Endothelial cell of umbilical vein (primary cell): ENCODE measurements around the gene AKR7A2. TPM values are rescaled to one million over a fixed set of nuclear protein-coding genes. Genes with fewer than 3 reads are reported as not detected.

Source experiments
- BruUV-seq: library from RNA; stranded (reverse); fragments of 400-500 nt; replicated peaks from 2 replicates; lab custom pipeline; 2021; lab: Mats Ljungman, UMichigan
- CTCF ChIA-PET: fragments of 300-600, 350-600 bp; sonication (Branson Sonifier 250); formaldehyde crosslinking; loops from one replicate; lab custom pipeline; 2021; ENCODE audit warnings: antibody characterized with exemption, inconsistent platforms; lab: Charles Lee
- POLR2A ChIA-PET: fragments of 300-600, 350-600 bp; sonication (Branson Sonifier 250); formaldehyde crosslinking; loops from one replicate; lab custom pipeline; 2021; ENCODE audit warnings: antibody characterized with exemption, inconsistent platforms; lab: Charles Lee
- DNase-seq: peaks from one replicate; pipeline ENCODE4 v3.0.0-alpha.2; 2011; ENCODE audit warnings: low read depth, low spot score
- FAIRE-seq: peaks from 2 replicates; lab custom pipeline; 2011; peaks lifted over from hg19 to GRCh38; lab: Jason Lieb, UNC
- H2AFZ ChIP-seq: 2 replicates; pipeline ENCODE4 v1.6.0; 2012; ENCODE audit warnings: low read depth, low read length, control low read depth, inconsistent platforms
- H3K27ac ChIP-seq: 2 replicates; pipeline ENCODE4 v1.5.1; 2011; ENCODE audit warnings: low read depth, mild to moderate bottlenecking, control low read depth, low read length, moderate library complexity; ENCODE audit not compliant: insufficient read depth
- H3K27me3 ChIP-seq, 2 experiments: 2 replicates each; pipeline versions ENCODE4 v1.6.0 to v1.6.1; 2011; ENCODE audit warnings: low read length in 2 of 2, mixed read lengths in 1 of 2; ENCODE audit not compliant: control insufficient read depth in 2 of 2, insufficient read depth in 2 of 2
- H3K36me3 ChIP-seq, 2 experiments: 2 replicates in 1 of 2; 3 replicates in 1 of 2; pipeline ENCODE4 v1.5.1; 2011; ENCODE audit warnings: low read length in 2 of 2, mild to moderate bottlenecking in 1 of 2, moderate library complexity in 1 of 2; ENCODE audit not compliant: control insufficient read depth in 2 of 2, insufficient read depth in 2 of 2; ENCODE audit errors: extremely low read depth in 1 of 2
- H3K4me1 ChIP-seq: 3 replicates; pipeline ENCODE4 v1.5.1; 2011; ENCODE audit warnings: mild to moderate bottlenecking, low read length; ENCODE audit not compliant: control insufficient read depth, insufficient read depth; ENCODE audit errors: extremely low read depth
- H3K4me2 ChIP-seq: 2 replicates; pipeline ENCODE4 v1.6.1; 2011; ENCODE audit warnings: low read length, control low read depth, mixed read lengths; ENCODE audit not compliant: insufficient read depth
- H3K4me3 ChIP-seq, 3 experiments: fragments of 200-600 bp in 1 of 3; sonication (generic), shearing (Covaris generic) in 1 of 3; replicated peaks in 1 of 3; 2 replicates each; pipeline ENCODE4 v1.5.1; 2011 to 2016; ENCODE audit warnings: control low read depth in 3 of 3, low read length in 3 of 3, mild to moderate bottlenecking in 2 of 3, inconsistent platforms in 1 of 3, low read depth in 1 of 3, moderate library complexity in 1 of 3; ENCODE audit not compliant: insufficient read depth in 1 of 3
- H3K79me2 ChIP-seq: 2 replicates; pipeline ENCODE4 v1.6.0; 2012; ENCODE audit warnings: low read length, inconsistent platforms; ENCODE audit not compliant: control insufficient read depth, insufficient read depth
- H3K9ac ChIP-seq: replicated peaks from 2 replicates; pipeline ENCODE3; 2011; ENCODE audit warnings: low read length, control low read depth; ENCODE audit not compliant: insufficient read depth; ENCODE audit errors: extremely low read depth
- H3K9me1 ChIP-seq: replicated peaks from 3 replicates; pipeline ENCODE4 v1.6.0; 2011; ENCODE audit warnings: mild to moderate bottlenecking, low read length; ENCODE audit not compliant: control insufficient read depth, insufficient read depth; ENCODE audit errors: extremely low read depth
- H3K9me3 ChIP-seq: replicated peaks from 2 replicates; pipeline ENCODE4 v1.5.1; 2012; ENCODE audit warnings: low read length, inconsistent platforms; ENCODE audit not compliant: control insufficient read depth, insufficient read depth
- H4K20me1 ChIP-seq: replicated peaks from 2 replicates; pipeline ENCODE3; 2011; ENCODE audit warnings: mild to moderate bottlenecking, low read length; ENCODE audit not compliant: control insufficient read depth, insufficient read depth; ENCODE audit errors: extremely low read depth
- EZH2 ChIP-seq: IDR thresholded peaks from 2 replicates; pipeline ENCODE4 v1.6.1; 2012; ENCODE audit warnings: borderline replicate concordance, low read depth, mild to moderate bottlenecking, moderate library complexity, low read length, inconsistent platforms; ENCODE audit not compliant: severe bottlenecking
- FOS ChIP-seq: IDR thresholded peaks from 2 replicates; pipeline ENCODE4 v1.6.1; 2011; ENCODE audit warnings: mild to moderate bottlenecking, low read length, moderate library complexity, borderline replicate concordance; ENCODE audit not compliant: insufficient read depth
- GATA2 ChIP-seq: IDR thresholded peaks from 2 replicates; pipeline ENCODE4 v1.7.0; 2011; ENCODE audit warnings: low read depth, mild to moderate bottlenecking, moderate library complexity, mixed read lengths, low read length; ENCODE audit not compliant: insufficient read length, insufficient read depth
- JUN ChIP-seq: IDR thresholded peaks from 2 replicates; pipeline ENCODE4 v1.6.1; 2011; ENCODE audit warnings: borderline replicate concordance, low read depth; ENCODE audit not compliant: insufficient read length, insufficient read depth
- MYC ChIP-seq: IDR thresholded peaks from one replicate; pipeline ENCODE4 v1.6.1; 2011; ENCODE audit warnings: mild to moderate bottlenecking, low read depth, low read length
- POLR2A ChIP-seq: IDR thresholded peaks from 2 replicates; pipeline ENCODE4 v1.6.1; 2012; ENCODE audit warnings: low read depth, mild to moderate bottlenecking, control low read depth, low read length
- POLR2AphosphoS5 ChIP-seq: IDR thresholded peaks from 2 replicates; pipeline ENCODE4 v1.6.1; 2012; ENCODE audit warnings: low read depth, mild to moderate bottlenecking, control low read depth, low read length, moderate library complexity; ENCODE audit not compliant: insufficient read depth
- dilution Hi-C: fragments of 300-500 bp; cut with MboI; formaldehyde crosslinking; loops from one replicate; pipeline ENCODE4 v1.15.0; 2019; ENCODE audit warnings: low sequenced_read_pairs; ENCODE audit not compliant: extremely low pct_ligation_motif_present
- intact Hi-C: fragments of 100-400 bp; cut with micrococcal nuclease; formaldehyde crosslinking; loops from one replicate; pipeline ENCODE4 v1.10.0; 2022
- polyA plus RNA-seq, 4 experiments: library from polyadenylated mRNA; depleted of rRNA in 3 of 4; stranded (reverse) in 3 of 4; unstranded in 1 of 4; fragments of >200 nt; gene quantifications; 2 replicates each; pipeline versions ENCODE4 v1.2.1 to v1.2.3, GENCODE V29; 2011 to 2012; ENCODE audit warnings: missing spikeins in 1 of 4
- total RNA-seq: library from RNA; stranded (reverse); gene quantifications from 2 replicates; pipeline ENCODE4 v1.2.3, GENCODE V29; 2021
- TF ChIP-seq, protein P1 (sequence below): IDR thresholded peaks from 2 replicates; pipeline ENCODE4 v1.6.1; 2011; ENCODE audit not compliant: insufficient read depth, insufficient read length
- TF ChIP-seq, protein P2 (sequence below), 2 donors: IDR thresholded peaks; 1 replicate in 1 of 2; 2 replicates in 1 of 2; pipeline ENCODE4 v1.5.1; 2011; ENCODE audit warnings: low read length in 2 of 2, mild to moderate bottlenecking in 2 of 2, moderate library complexity in 2 of 2, control low read depth in 1 of 2, inconsistent platforms in 1 of 2, low read depth in 1 of 2; ENCODE audit not compliant: insufficient read depth in 1 of 2; ENCODE audit errors: extremely low read depth in 1 of 2

The AKR7A2 gene
- total and polyA plus RNA-seq, 2 donors (not counting 3 experiments of a cell fraction or from before 2014, with no cell fraction given), result 48.0 to 70.7 TPM

DNA sequence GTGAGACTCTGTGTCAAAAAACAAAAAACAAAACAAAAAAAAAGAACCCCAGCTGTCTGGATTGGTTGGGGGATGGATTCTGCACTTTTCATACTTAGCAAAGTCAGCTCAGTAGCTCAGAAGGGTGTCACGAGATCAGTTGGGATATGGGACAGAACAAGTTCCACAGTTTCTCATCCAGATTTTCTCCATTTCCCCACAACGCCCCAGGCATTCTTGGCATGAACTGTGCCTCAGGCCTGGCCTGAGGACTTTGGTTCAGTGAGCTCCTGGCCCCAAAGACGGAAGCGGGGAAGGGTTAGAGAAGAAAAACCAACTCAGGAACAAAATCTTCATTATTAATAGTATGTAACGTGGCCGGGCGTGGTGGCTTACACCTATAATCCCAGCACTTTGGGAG is 1.9 kb downstream of the AKR7A2 start:
- Histone ChIP-seq H4K20me1 (no peaks in the 10 kb centered on the region), H3K9me3 (no peaks in the 10 kb centered on the region), H3K4me3 (no peak overlapping the region), H3K9ac (no peak overlapping the region), H2AFZ (no peak overlapping the region), H3K27ac (no peak overlapping the region), H3K4me2 (no peak overlapping the region), H3K9me1 (no peaks in the 10 kb centered on the region), H3K36me3 (peaks cover 4 to 14% of the 10 kb centered on the region in 2 experiments), H3K79me2 (peaks cover 12% of the 10 kb centered on the region), H3K27me3 (no peaks in the 10 kb centered on the region), H3K4me1 (peaks cover 14% of the 10 kb centered on the region)
- dilution Hi-C loops (no loop called here), intact Hi-C loops (loop anchor here (5.0 kb wide), 1 partner anchor 1177 kb away; the partner anchor contains the start of gene CAMK2N1)
- ChIA-PET POLR2A (no interaction called here), CTCF (interaction anchor here (0.7 kb wide), 1 partner anchor 344 kb away, joined by 3 read pairs; no protein-coding TSS in a partner anchor)
- no TSS peak for BruUV-seq
- TF ChIP-seq, protein P1, sequence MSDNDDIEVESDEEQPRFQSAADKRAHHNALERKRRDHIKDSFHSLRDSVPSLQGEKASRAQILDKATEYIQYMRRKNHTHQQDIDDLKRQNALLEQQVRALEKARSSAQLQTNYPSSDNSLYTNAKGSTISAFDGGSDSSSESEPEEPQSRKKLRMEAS, result no peak
- TF ChIP-seq, protein P2, sequence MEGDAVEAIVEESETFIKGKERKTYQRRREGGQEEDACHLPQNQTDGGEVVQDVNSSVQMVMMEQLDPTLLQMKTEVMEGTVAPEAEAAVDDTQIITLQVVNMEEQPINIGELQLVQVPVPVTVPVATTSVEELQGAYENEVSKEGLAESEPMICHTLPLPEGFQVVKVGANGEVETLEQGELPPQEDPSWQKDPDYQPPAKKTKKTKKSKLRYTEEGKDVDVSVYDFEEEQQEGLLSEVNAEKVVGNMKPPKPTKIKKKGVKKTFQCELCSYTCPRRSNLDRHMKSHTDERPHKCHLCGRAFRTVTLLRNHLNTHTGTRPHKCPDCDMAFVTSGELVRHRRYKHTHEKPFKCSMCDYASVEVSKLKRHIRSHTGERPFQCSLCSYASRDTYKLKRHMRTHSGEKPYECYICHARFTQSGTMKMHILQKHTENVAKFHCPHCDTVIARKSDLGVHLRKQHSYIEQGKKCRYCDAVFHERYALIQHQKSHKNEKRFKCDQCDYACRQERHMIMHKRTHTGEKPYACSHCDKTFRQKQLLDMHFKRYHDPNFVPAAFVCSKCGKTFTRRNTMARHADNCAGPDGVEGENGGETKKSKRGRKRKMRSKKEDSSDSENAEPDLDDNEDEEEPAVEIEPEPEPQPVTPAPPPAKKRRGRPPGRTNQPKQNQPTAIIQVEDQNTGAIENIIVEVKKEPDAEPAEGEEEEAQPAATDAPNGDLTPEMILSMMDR (IDR thresholded peaks at IDR 0.05; ENCODE audit: extremely low read depth in 1 of 2, insufficient read depth in 1 of 2, low read depth in 1 of 2, low read length in 2 of 2), result no peak
- TF ChIP-seq MYC, result no peak
- TF ChIP-seq JUN, result no peak
- TF ChIP-seq EZH2, result no peak
- TF ChIP-seq POLR2A, result no peak
- TF ChIP-seq GATA2, result no peak
- no peak for TF ChIP-seq FOS
- no peak for TF ChIP-seq POLR2AphosphoS5
- DNase-seq, result no peak
- no peak for FAIRE-seq
